ENCODE measurements around the gene PNCK. TPM values are rescaled to one million over a fixed set of nuclear protein-coding genes. Genes with fewer than 3 reads are reported as not detected.
A peak's percentile ranks its signal among the peaks of the same experiment; 100 is the strongest.

Gene PNCK
- total RNA-seq, 1 donor from 2014 or later: 28.5 TPM

DNA sequence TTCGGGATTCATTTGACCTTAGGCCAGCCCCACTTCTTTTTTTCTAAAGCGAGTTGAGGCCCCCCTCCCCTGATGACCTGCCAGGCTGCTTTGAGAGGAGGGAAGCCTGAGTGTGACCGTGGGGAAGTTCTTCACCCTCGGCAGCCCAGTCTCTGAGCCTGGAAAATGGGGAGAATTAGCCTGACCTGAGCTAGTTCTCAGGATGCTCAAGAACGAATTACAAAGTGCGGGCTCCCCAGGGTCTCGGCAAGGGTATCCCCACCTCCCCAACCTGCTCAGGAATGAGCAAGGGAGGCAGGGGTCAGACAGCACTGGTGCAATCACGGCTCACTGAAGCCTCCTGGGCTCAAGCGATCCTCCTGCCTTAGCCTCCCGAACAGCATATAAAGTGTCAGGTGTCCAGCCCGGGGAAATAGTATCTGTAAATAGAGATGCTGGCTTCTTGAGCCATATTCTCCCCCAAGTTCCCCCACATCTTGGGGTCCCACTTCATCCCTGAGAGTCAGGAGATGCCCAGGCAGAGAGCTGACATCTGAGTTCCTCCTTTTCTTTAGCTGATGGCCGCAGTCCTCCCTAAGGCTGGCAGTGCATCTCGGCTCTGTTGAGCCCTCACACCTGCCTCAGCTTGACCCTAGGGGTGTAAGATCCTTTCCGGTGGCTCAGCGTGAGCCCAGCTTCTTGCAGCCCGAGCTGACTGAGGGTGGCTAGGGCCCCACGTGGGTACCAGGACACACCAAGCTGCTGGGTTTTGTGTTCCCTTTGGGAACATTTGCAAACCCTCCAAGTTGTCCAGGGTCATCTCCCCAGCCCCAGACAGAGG, 25.0 kb downstream of the PNCK start:
- no peak overlapping the region for H3K4me3 Mint-ChIP-seq
- peaks cover 44% of the 10 kb centered on the region for H3K27me3 Mint-ChIP-seq (ENCODE audit: low read depth)
- H3K9me3 Mint-ChIP-seq: peaks cover 3% of the 10 kb centered on the region
- no peak for TF ChIP-seq CTCF (IDR thresholded peaks at IDR 0.05; ENCODE audit: unreplicated experiment)
- H3K27ac Mint-ChIP-seq: no peak overlapping the region
- no peaks in the 10 kb centered on the region for H3K36me3 Mint-ChIP-seq
- no peaks in the 10 kb centered on the region for H3K4me1 Mint-ChIP-seq
- peak in 1 of 2 experiments; percentile 29 for DNase-seq (ENCODE audit: low spot score in 2 of 2, unreplicated experiment in 2 of 2)

DNA sequence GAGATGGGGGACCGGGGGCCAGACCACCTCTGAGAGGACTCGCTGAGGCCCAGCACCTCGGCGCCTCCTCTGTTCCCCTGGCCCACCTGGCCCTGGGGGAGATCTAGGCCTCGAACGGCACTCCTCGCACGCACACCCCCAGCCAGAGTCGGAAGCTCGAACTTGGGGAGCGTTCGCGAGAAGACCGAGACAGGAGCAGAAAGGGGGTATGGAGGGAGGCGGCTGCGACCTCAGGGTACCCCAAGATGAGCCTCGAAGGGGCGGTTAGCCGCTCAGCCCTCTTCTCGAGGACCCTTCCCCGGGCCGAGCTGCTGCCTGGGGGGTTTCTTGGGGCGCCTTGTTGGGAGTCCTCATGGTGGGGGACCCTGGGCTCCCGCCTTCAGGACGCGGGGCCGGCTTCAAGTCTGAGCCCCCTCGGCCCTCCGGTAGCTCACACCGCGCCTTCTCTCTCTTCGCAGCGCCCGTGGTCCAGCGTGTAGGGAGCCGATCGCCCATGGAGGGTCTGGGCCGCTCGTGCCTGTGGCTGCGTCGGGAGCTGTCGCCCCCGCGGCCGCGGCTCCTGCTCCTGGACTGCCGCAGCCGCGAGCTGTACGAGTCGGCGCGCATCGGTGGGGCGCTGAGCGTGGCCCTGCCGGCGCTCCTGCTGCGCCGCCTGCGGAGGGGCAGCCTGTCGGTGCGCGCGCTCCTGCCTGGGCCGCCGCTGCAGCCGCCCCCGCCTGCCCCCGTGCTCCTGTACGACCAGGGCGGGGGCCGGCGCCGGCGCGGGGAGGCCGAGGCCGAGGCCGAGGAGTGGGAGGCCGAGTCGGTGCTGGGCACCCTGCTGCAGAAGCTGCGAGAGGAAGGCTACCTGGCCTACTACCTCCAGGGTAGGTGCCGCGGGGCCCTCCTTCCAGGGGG, 25.9 kb downstream of the PNCK start:
- TF ChIP-seq CTCF (IDR thresholded peaks at IDR 0.05; ENCODE audit: unreplicated experiment): no peak
- Mint-ChIP-seq H3K27me3 (ENCODE audit: low read depth) (peaks cover 53% of the 10 kb centered on the region), H3K4me1 (peaks cover 3% of the 10 kb centered on the region), H3K36me3 (no peaks in the 10 kb centered on the region), H3K4me3 (peak overlapping the region; percentile 24), H3K9me3 (no peaks in the 10 kb centered on the region), H3K27ac (no peak overlapping the region)
- peak in 1 of 2 experiments; percentile 36 for DNase-seq (ENCODE audit: low spot score in 2 of 2, unreplicated experiment in 2 of 2)

- TF ChIP-seq CTCF (IDR thresholded peaks at IDR 0.05; ENCODE audit: unreplicated experiment): no peak
- Mint-ChIP-seq H3K27me3 (ENCODE audit: low read depth) (peaks cover 55% of the 10 kb centered on the region), H3K4me3 (peak within 1 kb of the TSS; percentile 24), H3K9me3 (no peaks in the 10 kb centered on the region), H3K4me1 (peaks cover 4% of the 10 kb centered on the region), H3K36me3 (no peaks in the 10 kb centered on the region), H3K27ac (no peak within 1 kb of the TSS)
- peak in 1 of 2 experiments; percentile 42 for DNase-seq (ENCODE audit: low spot score in 2 of 2, unreplicated experiment in 2 of 2)
These were observed 26.8 kb downstream of the PNCK start, which contains the start of gene DUSP9 for GRCh38 chrX:153646620-153647373. TSS of gene DUSP9 (plus strand) at chrX:153647203. CDS start at chrX:153647954, 751 bp downstream.

DNA sequence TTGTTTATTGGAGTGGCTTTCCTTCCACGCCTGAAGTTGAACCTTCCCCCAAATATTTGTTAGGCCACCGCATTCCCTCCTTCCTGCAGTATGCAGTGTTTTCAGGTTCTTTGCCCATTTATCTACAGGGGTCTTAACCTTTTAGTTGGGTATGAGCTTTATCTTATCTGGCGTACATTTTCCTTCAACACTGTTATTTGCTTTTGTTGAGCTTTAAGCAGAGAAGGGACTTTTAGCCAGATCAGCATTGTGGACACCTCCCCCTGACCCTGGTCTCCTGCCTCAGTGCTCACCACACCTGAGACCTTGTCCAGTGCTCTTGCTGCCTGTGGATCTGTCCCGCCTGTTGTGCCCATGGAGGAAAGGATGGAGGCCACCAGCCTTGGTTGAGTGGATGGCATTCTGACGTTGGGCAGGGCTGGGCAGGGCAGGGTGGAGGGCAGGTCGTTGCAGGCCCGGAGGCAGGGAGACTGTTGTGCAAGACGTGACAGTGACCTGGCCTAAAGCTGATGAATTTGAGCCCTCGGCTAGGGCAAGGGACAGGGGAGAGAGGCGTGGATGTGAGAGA, 27.6 kb downstream of the PNCK start:
- H3K4me3 Mint-ChIP-seq: no peak overlapping the region
- H3K4me1 Mint-ChIP-seq: peaks cover 7% of the 10 kb centered on the region
- H3K36me3 Mint-ChIP-seq: no peaks in the 10 kb centered on the region
- H3K27ac Mint-ChIP-seq: no peak overlapping the region
- H3K9me3 Mint-ChIP-seq: peaks cover 3% of the 10 kb centered on the region
- DNase-seq (ENCODE audit: low spot score in 2 of 2, unreplicated experiment in 2 of 2): no peak
- H3K27me3 Mint-ChIP-seq (ENCODE audit: low read depth): peaks cover 61% of the 10 kb centered on the region
- no peak for TF ChIP-seq CTCF (IDR thresholded peaks at IDR 0.05; ENCODE audit: unreplicated experiment)

DNA sequence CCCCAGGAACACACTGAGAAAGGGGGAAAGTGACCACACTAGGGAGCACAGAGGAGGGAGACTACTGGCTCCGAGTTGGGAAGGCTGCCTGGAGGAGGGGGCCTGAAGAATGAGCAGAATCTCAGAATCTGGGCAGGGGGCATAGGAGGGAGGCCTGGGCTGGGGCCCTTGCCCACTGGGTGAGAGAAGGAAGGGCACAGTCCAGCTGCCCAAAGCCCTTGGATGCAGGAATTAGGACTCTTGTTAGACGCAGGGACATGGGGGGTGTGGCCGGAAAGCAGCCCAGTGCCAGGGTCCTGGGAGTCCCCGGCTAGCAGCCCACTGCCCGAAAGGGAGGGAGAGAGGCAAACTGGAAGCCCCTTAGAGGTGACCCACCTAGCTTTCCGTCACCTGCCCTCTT, 28.5 kb downstream of the PNCK start:
- Mint-ChIP-seq H3K27me3 (ENCODE audit: low read depth) (peaks cover 68% of the 10 kb centered on the region), H3K36me3 (no peaks in the 10 kb centered on the region), H3K9me3 (peaks cover 3% of the 10 kb centered on the region), H3K4me3 (no peak overlapping the region), H3K27ac (no peak overlapping the region), H3K4me1 (peaks cover 9% of the 10 kb centered on the region)
- peak in 1 of 2 experiments; percentile 31 for DNase-seq (ENCODE audit: low spot score in 2 of 2, unreplicated experiment in 2 of 2)
- TF ChIP-seq CTCF (IDR thresholded peaks at IDR 0.05; ENCODE audit: unreplicated experiment): no peak

Measured in mesothelial cell of epicardium (in vitro differentiated cells).